OCI-LY1 (cell line): Measurements from ENCODE around the gene PSMB4.

Experiments
- CTCF ChIP-seq: fragments of 200-600 bp; sonication (generic), shearing (Covaris generic); IDR thresholded peaks from 2 replicates; pipeline ENCODE4 v1.5.1; 2017; ENCODE audit warnings: mild to moderate bottlenecking, antibody characterized with exemption, low read length, moderate library complexity, mixed read lengths
- EZH2 ChIP-seq: fragments of 200-600 bp; sonication (generic), shearing (Covaris generic); IDR thresholded peaks from 2 replicates; pipeline ENCODE4 v1.8.0; 2017; ENCODE audit warnings: borderline replicate concordance, mixed run types, mild to moderate bottlenecking, antibody characterized with exemption, low read length, moderate library complexity, mixed read lengths

DNA sequence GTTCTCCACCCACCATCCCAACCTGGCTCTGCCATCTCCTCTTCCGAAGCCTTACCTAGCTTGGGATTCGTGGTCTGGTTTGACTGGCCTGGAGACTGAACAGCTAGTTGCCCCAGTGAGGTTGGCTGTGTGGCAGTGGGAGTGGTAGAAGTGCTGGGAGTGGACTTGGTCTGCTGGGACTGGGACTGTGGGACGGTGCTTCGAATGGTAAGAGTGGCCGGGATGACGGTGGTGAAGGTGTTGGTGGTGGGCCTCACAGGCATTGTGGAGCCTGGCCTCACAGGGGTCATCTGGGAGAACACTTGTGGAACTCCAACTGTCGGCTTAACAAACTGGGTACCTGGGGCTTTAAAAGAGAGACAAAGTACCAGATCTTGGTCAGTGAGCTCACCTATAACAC, 28.7 kb downstream of the PSMB4 start:
- TF ChIP-seq CTCF (no peak), EZH2 (no peak)
